Activated T-cell treated with anti-CD3 and anti-CD28 coated beads for 1 hour (primary cell): ENCODE measurements around the gene ASCL1.

Experiments
- DNase-seq: peaks from one replicate; pipeline ENCODE4 v3.0.0-alpha.2; 2020; ENCODE audit warnings: low read depth

The ASCL1 gene

DNA sequence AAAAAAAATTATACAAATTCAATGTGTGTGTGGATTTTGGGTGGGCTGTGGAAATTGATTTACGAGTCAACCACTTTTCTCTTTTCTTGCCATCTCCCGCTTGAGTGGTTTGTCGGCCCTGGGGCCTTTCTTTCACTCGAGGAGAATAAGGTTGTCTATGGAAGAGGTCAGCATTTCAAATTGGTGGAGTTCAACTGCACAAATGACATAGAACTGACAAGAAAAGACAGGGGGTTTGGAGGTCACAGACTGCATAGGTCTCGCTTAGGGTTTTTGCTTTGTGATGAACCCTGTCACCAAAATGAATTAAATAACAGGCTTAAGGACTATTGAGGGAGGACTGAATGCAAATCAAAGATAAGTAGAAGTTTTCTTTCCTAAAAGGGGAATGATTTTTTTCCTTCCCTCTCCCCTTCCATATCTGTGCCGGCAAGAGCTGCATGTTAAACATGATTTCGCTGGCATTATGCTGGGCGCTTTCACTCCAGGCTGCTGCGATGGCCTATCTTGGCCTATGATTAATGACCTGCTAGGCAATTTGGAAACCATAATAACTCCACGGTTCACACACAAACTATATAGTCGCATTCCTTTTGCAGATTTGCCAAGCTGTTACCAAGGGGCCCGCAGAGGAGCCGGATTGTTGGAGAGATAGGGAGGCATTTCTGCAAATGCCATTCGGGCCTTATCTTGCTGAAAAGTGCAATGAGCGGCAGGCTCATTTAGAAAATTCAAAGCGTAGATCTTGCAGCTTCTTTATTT lies 20.7 kb downstream of the ASCL1 start:
- DNase-seq = no peak

DNA sequence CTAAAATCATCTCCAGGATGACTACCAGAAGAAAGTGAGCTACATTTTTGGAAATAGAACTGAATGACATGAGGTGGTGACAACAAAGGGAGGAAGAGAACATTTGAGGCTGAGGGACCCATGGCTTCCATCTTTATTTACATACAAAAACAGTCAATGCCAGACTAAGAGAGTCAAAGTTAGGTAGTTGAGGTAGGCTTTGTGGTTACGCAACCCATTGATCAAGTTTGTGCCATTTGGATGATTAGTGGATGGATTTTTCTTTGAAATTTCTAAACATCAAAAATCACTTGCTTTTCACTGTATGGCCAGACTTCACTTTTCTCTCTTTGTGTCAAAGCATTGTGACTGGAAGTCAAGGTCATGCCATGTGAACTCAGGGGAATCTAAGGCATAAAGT lies 22.9 kb downstream of the ASCL1 start:
- DNase-seq = no peak

DNA sequence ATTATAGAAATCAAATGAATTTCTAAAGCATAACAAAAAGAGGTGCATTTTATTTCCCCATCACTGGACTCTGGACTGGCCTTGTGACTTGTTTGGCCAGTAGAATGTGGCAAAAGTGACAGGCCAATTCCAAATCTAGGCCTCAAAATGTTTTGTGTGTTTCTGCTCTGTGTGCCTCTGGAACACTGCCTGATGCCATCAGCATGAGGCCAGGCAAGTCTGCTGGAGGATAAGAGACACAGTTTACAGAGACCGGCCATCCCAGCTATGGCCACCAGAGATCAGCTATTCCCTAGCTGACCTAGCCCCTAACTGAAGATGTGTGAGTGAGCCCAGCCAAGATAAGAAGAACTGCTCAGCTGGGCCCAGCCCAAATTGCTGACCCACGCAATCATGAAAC lies 32.9 kb downstream of the ASCL1 start:
- no peak for DNase-seq

DNA sequence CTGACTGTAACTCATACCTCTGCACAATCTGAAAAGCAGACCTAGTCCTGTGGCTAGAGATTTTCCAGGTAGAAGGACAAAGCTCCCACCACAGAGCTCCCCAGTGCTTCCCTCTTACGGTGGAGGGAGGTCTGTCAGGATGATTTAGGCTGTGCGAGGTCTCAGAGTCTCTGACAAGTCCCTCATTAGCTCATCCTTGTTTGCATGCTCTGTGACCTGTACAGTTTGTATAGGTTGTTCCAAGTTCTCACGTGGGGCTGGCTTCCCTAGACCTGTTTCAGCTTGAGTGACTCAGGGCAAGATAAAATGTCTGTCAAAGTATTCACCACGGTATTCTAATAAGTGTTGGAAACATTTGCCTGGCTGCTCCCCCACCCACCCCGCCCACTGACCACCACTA lies 34.8 kb downstream of the ASCL1 start:
- no peak for DNase-seq

DNA sequence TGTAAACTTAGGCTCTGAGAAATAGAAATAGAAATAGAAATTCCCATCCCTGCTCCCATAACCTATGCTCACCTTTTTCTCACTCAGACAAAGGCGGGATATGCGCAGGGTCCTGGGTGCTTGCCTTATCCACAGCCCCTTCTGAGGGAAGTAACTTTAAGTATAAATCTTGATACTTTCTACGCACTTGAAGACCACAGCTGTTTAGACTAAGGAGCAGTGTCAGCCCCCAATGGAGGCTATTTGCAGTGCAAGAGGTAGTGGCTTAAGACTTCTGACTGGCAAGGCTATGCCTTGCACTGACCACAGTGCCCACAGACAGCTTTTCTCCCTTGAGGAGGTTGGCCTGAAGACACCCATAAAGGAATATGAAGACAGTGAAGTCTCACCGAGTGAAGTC lies 35.2 kb downstream of the ASCL1 start:
- no peak for DNase-seq

GRCh38 chr12:102993537-102993936 lies 36.1 kb downstream of the ASCL1 start:
- DNase-seq = no peak

GRCh38 chr12:102995372-102995771 lies 37.9 kb downstream of the ASCL1 start:
- no peak for DNase-seq
